H9 (cell line): Measurements from ENCODE around the gene SRF. TPM values are rescaled to one million over a fixed set of nuclear protein-coding genes. Genes with fewer than 3 reads are reported as not detected.

Source experiments
- DNase-seq: peaks from one replicate; pipeline ENCODE4 v3.0.0-alpha.2; 2017
- H2AFZ ChIP-seq: one replicate; pipeline ENCODE4 v1.6.1; 2013; ENCODE audit warnings: mild to moderate bottlenecking, low read length, control low read depth, moderate library complexity
- H2AK5ac ChIP-seq: 2 replicates; pipeline ENCODE4 v1.6.1; 2013; ENCODE audit warnings: low read length, control low read depth, mixed read lengths; ENCODE audit not compliant: insufficient read length
- H2BK120ac ChIP-seq: one replicate; pipeline ENCODE4 v1.6.1; 2013; ENCODE audit warnings: low read depth, mild to moderate bottlenecking, low read length, control low read depth, inconsistent platforms; ENCODE audit not compliant: poor library complexity, severe bottlenecking
- H2BK12ac ChIP-seq: 2 replicates; pipeline ENCODE4 v1.6.1; 2013; ENCODE audit warnings: low read length, control low read depth, mixed read lengths, low read depth; ENCODE audit not compliant: insufficient read length
- H2BK15ac ChIP-seq: 2 replicates; pipeline ENCODE4 v1.6.1; 2013; ENCODE audit warnings: low read depth, low read length, control low read depth
- H2BK20ac ChIP-seq: one replicate; pipeline ENCODE4 v1.6.1; 2013; ENCODE audit warnings: low read depth, mild to moderate bottlenecking, low read length, control low read depth, inconsistent platforms; ENCODE audit not compliant: poor library complexity, severe bottlenecking
- H2BK5ac ChIP-seq: 2 replicates; pipeline ENCODE4 v1.6.1; 2013; ENCODE audit warnings: low read length, control low read depth, mixed read lengths; ENCODE audit not compliant: insufficient read length
- H3K14ac ChIP-seq: 2 replicates; pipeline ENCODE4 v1.6.1; 2013; ENCODE audit warnings: low read length, control low read depth; ENCODE audit not compliant: insufficient read depth
- H3K18ac ChIP-seq: 2 replicates; pipeline ENCODE4 v1.6.1; 2013; ENCODE audit warnings: low read depth, mild to moderate bottlenecking, mixed read lengths, low read length, control low read depth; ENCODE audit not compliant: insufficient read length
- H3K23ac ChIP-seq: 2 replicates; pipeline ENCODE4 v1.6.1; 2013; ENCODE audit warnings: low read length, control low read depth, mixed read lengths, low read depth; ENCODE audit not compliant: insufficient read length
- H3K23me2 ChIP-seq: 2 replicates; pipeline ENCODE4 v1.6.1; 2013; ENCODE audit warnings: low read depth, mild to moderate bottlenecking, mixed read lengths, low read length, control low read depth; ENCODE audit not compliant: insufficient read length, poor library complexity, severe bottlenecking
- H3K27ac ChIP-seq: 2 replicates; pipeline ENCODE4 v1.5.1; 2013; ENCODE audit warnings: low read length, control low read depth, mixed read lengths, low read depth; ENCODE audit not compliant: insufficient read length
- H3K27me3 ChIP-seq: 2 replicates; pipeline ENCODE4 v1.6.1; 2013; ENCODE audit warnings: low read length, control low read depth, inconsistent platforms; ENCODE audit not compliant: insufficient read depth
- H3K4ac ChIP-seq: 2 replicates; pipeline ENCODE4 v1.6.1; 2013; ENCODE audit warnings: low read depth, mild to moderate bottlenecking, control low read depth, inconsistent platforms, low read length, moderate library complexity
- H3K4me1 ChIP-seq: 2 replicates; pipeline ENCODE4 v1.6.1; 2013; ENCODE audit warnings: low read length, control low read depth, inconsistent platforms; ENCODE audit not compliant: insufficient read depth
- H3K4me2 ChIP-seq: 2 replicates; pipeline ENCODE4 v1.6.1; 2013; ENCODE audit warnings: low read length, control low read depth, mixed read lengths; ENCODE audit not compliant: insufficient read length, insufficient read depth
- H3K56ac ChIP-seq: 2 replicates; pipeline ENCODE4 v1.6.1; 2013; ENCODE audit warnings: low read depth, mild to moderate bottlenecking, mixed read lengths, low read length, control low read depth; ENCODE audit not compliant: insufficient read length
- H3K79me1 ChIP-seq: 2 replicates; pipeline ENCODE4 v1.6.1; 2013; ENCODE audit warnings: low read depth, mild to moderate bottlenecking, moderate library complexity, low read length, control low read depth, inconsistent platforms; ENCODE audit not compliant: insufficient read depth, poor library complexity, severe bottlenecking
- H3K79me2 ChIP-seq: 2 replicates; pipeline ENCODE4 v1.6.1; 2013; ENCODE audit warnings: low read length, control low read depth, inconsistent platforms; ENCODE audit not compliant: insufficient read depth
- H3K9ac ChIP-seq: 2 replicates; pipeline ENCODE4 v1.6.1; 2013; ENCODE audit warnings: low read length, control low read depth, mixed read lengths; ENCODE audit not compliant: insufficient read length; ENCODE audit errors: extremely low read depth
- H3K9me3 ChIP-seq: one replicate; pipeline ENCODE4 v1.6.1; 2013; ENCODE audit warnings: low read depth, low read length, inconsistent platforms; ENCODE audit not compliant: control insufficient read depth
- H3T11ph ChIP-seq: one replicate; pipeline ENCODE4 v1.6.1; 2013; ENCODE audit warnings: mild to moderate bottlenecking, low read length, control low read depth, inconsistent platforms
- H4K20me1 ChIP-seq: one replicate; pipeline ENCODE4 v1.6.1; 2013; ENCODE audit not compliant: control insufficient read depth, insufficient read length, insufficient read depth
- H4K5ac ChIP-seq: 2 replicates; pipeline ENCODE4 v1.6.1; 2013; ENCODE audit warnings: low read depth, mild to moderate bottlenecking, mixed read lengths, low read length, control low read depth; ENCODE audit not compliant: insufficient read length
- H4K8ac ChIP-seq: replicated peaks from 2 replicates; pipeline ENCODE4 v1.6.1; 2013; ENCODE audit warnings: low read length, control low read depth, mixed read lengths, low read depth; ENCODE audit not compliant: insufficient read length
- H4K91ac ChIP-seq: 2 replicates; pipeline ENCODE4 v1.6.1; 2013; ENCODE audit warnings: low read depth, mild to moderate bottlenecking, moderate library complexity, mixed read lengths, low read length, control low read depth; ENCODE audit not compliant: insufficient read length
- H3K27ac Mint-ChIP-seq, 3 experiments: 2 replicates in 2 of 3; 3 replicates in 1 of 3; pipeline ENCODE4 v1.8.0; 2020 to 2021; ENCODE audit warnings: mixed read lengths in 3 of 3, mild to moderate bottlenecking in 1 of 3, moderate library complexity in 1 of 3
- H3K27me3 Mint-ChIP-seq: 2 replicates; pipeline ENCODE4 v1.8.0; 2021; ENCODE audit warnings: low read depth, mild to moderate bottlenecking, moderate library complexity, mixed read lengths
- H3K36me3 Mint-ChIP-seq, 3 experiments: 2 replicates in 2 of 3; 3 replicates in 1 of 3; pipeline ENCODE4 v1.8.0; 2020 to 2021; ENCODE audit warnings: low read depth in 3 of 3, mixed read lengths in 3 of 3; ENCODE audit not compliant: insufficient read depth in 1 of 3
- H3K4me1 Mint-ChIP-seq, 2 experiments: 2 replicates each; pipeline ENCODE4 v1.8.0; 2020; ENCODE audit warnings: mixed read lengths in 2 of 2
- H3K4me3 Mint-ChIP-seq, 2 experiments: 2 replicates in 1 of 2; 3 replicates in 1 of 2; pipeline ENCODE4 v1.8.0; 2020 to 2021; ENCODE audit warnings: mild to moderate bottlenecking in 2 of 2, mixed read lengths in 2 of 2, moderate library complexity in 1 of 2
- H3K9me3 Mint-ChIP-seq, 2 experiments: 2 replicates in 1 of 2; 3 replicates in 1 of 2; pipeline ENCODE4 v1.8.0; 2020; ENCODE audit warnings: mild to moderate bottlenecking in 2 of 2, mixed read lengths in 2 of 2, moderate library complexity in 1 of 2
- CTCF ChIP-seq: fragments of 200-600 bp; sonication (generic); conservative IDR thresholded peaks from 3 replicates; pipeline ENCODE4 v1.8.0; 2021; ENCODE audit warnings: antibody characterized with exemption, mild to moderate bottlenecking
- WGBS: extraction: QIAGEN DNeasy Blood & Tissue Kit; methylation state at CpG from one replicate; pipeline ENCODE4 v1.1.7; 2013; ENCODE audit warnings: missing lambda C conversion rate, low lambda C conversion rate, mixed read lengths; ENCODE audit not compliant: insufficient read length; ENCODE audit errors: extremely low coverage; 5-methylcytosine and 5-hydroxymethylcytosine counted together
- total RNA-seq: library from RNA; stranded (reverse); gene quantifications from 2 replicates; pipeline ENCODE4 v1.2.1, GENCODE V29; 2021

Gene SRF
- total RNA-seq, 1 experiment from 2014 or later, result 57.5 TPM

DNA sequence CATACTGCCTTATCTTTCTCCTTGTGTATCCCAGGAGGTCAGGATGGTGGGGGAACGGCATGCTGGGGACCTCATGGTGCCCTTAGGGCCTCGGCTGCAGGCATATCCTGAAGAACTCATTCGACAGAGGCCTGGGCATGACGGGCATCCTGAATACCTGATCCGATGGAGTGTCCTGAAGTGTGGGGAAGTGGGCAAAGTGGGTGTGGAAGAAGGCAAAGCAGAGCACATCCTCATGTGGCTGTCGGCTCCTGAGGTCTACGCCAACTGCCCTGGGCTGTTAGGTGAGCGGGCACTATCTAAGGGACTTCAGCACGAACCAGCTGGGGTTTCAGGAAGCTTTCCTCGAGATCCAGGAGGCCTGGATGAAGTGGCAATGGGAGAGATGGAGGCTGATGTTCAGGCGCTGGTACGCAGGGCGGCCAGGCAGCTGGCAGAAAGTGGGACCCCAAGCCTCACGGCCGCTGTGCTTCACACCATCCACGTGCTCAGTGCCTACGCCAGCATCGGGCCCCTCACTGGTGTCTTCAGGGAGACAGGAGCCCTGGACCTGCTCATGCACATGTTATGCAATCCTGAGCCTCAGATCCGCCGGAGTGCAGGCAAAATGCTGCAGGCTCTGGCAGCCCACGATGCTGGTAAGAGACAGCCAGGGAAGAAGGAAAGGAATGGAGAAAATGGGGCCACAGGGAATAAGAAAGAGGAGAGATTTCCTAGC, 13.4 kb downstream of the SRF start:
- Histone ChIP-seq H3K4me1 (no peaks in the 10 kb centered on the region), H2BK12ac (no peak overlapping the region), H3K27ac (no peak overlapping the region), H2BK5ac (no peak overlapping the region), H3K27me3 (no peaks in the 10 kb centered on the region), H3K4me2 (no peak overlapping the region), H3K79me2 (no peaks in the 10 kb centered on the region), H2BK120ac (no peak overlapping the region), H3K23me2 (peaks cover 6% of the 10 kb centered on the region), H3K79me1 (no peaks in the 10 kb centered on the region), H4K8ac (no peak overlapping the region), H3K9ac (no peak overlapping the region), H2AFZ (no peak overlapping the region), H2AK5ac (no peak overlapping the region), H4K5ac (no peak overlapping the region), H4K91ac (no peak overlapping the region), H3K56ac (no peak overlapping the region), H3K23ac (no peak overlapping the region), H4K20me1 (no peaks in the 10 kb centered on the region), H2BK15ac (no peak overlapping the region), H3T11ph (no peak overlapping the region), H3K4ac (no peak overlapping the region), H2BK20ac (no peak overlapping the region), H3K9me3 (no peaks in the 10 kb centered on the region), H3K18ac (no peak overlapping the region), H3K14ac (no peak overlapping the region)
- Mint-ChIP-seq H3K4me3 (0 out of 5 replicates have a peak overlapping the region, but pooled peaks of 1 of the 2 experiments have one; percentile 10), H3K27me3 (no peaks in the 10 kb centered on the region), H3K27ac (no peak overlapping the region), H3K36me3 (peaks cover 4 to 24% (median 23%) of the 10 kb centered on the region in 3 experiments; a peak in 5 of 7 replicates), H3K9me3 (no peaks in the 10 kb centered on the region), H3K4me1 (peaks cover 21% of the 10 kb centered on the region in 2 experiments)
- no peak for DNase-seq
- no peak for TF ChIP-seq CTCF
- no CpG with 5 or more reads among the region's 21 CpGs for WGBS
